GM12878 (cell line): ENCODE data around the gene SPATA16.

Source experiments
- EZH2 ChIP-seq: IDR thresholded peaks from 2 replicates; pipeline ENCODE4 v1.6.1; 2012; ENCODE audit warnings: low read depth, mild to moderate bottlenecking, control low read depth, inconsistent platforms, low read length, borderline replicate concordance; ENCODE audit not compliant: control insufficient read depth
- MTA3 ChIP-seq: IDR thresholded peaks from 2 replicates; pipeline ENCODE4 v1.6.1; 2012; ENCODE audit warnings: low read length, inconsistent platforms, borderline replicate concordance
- POLR2AphosphoS2 ChIP-seq: IDR thresholded peaks from 2 replicates; pipeline ENCODE4 v1.6.1; 2011; ENCODE audit warnings: low read depth, mild to moderate bottlenecking, low read length, improper control_type of control experiment, moderate library complexity
- POLR2AphosphoS5 ChIP-seq: IDR thresholded peaks from 2 replicates; pipeline ENCODE4 v1.6.1; 2011; ENCODE audit warnings: mild to moderate bottlenecking, low read length, inconsistent platforms
- TF ChIP-seq, protein P1 (sequence below): fragments of 450-650 bp; IDR thresholded peaks from 2 replicates; pipeline ENCODE4 v1.6.1; 2014; ENCODE audit warnings: mild to moderate bottlenecking
- TF ChIP-seq, protein P2 (sequence below): IDR thresholded peaks from 2 replicates; pipeline ENCODE4 v1.6.1; 2011; ENCODE audit warnings: low read depth, low read length, improper control_type of control experiment, borderline replicate concordance
- TF ChIP-seq, protein P3 (sequence below), 3 experiments: IDR thresholded peaks in 2 of 3; conservative IDR thresholded peaks in 1 of 3; 2 replicates each; pipeline ENCODE4 v1.5.1; 2011; ENCODE audit warnings: low read depth in 3 of 3, low read length in 3 of 3, mild to moderate bottlenecking in 3 of 3, control low read depth in 2 of 3, moderate library complexity in 2 of 3, inconsistent platforms in 1 of 3, mixed read lengths in 1 of 3; ENCODE audit not compliant: control insufficient read depth in 2 of 3, insufficient read depth in 1 of 3; ENCODE audit errors: extremely low read depth in 1 of 3

DNA sequence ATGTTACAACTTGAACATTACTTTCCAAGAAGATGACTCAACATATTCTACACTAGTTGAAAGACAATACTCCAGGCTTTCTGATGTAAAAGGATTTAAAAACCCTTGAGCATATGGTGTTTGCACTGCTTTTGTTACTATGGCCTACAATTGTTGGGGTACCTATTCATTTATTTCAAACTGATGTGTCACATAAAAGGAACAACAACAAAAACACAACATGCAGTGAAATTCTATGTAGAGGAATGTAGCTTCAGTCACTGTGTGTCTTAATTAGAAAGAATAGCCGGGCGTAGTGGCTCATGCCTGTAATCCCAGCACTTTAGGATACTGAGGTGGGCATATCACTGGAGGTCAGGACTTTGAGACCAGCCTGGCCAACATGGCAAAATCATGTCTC is 1.6 kb downstream of the SPATA16 start:
- TF ChIP-seq, protein P1, sequence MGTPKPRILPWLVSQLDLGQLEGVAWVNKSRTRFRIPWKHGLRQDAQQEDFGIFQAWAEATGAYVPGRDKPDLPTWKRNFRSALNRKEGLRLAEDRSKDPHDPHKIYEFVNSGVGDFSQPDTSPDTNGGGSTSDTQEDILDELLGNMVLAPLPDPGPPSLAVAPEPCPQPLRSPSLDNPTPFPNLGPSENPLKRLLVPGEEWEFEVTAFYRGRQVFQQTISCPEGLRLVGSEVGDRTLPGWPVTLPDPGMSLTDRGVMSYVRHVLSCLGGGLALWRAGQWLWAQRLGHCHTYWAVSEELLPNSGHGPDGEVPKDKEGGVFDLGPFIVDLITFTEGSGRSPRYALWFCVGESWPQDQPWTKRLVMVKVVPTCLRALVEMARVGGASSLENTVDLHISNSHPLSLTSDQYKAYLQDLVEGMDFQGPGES, result no peak
- TF ChIP-seq, protein P2, sequence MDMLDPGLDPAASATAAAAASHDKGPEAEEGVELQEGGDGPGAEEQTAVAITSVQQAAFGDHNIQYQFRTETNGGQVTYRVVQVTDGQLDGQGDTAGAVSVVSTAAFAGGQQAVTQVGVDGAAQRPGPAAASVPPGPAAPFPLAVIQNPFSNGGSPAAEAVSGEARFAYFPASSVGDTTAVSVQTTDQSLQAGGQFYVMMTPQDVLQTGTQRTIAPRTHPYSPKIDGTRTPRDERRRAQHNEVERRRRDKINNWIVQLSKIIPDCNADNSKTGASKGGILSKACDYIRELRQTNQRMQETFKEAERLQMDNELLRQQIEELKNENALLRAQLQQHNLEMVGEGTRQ, result no peak
- TF ChIP-seq POLR2AphosphoS2, result no peak
- no peak for TF ChIP-seq EZH2
- no peak for TF ChIP-seq POLR2AphosphoS5
- TF ChIP-seq, protein P3, sequence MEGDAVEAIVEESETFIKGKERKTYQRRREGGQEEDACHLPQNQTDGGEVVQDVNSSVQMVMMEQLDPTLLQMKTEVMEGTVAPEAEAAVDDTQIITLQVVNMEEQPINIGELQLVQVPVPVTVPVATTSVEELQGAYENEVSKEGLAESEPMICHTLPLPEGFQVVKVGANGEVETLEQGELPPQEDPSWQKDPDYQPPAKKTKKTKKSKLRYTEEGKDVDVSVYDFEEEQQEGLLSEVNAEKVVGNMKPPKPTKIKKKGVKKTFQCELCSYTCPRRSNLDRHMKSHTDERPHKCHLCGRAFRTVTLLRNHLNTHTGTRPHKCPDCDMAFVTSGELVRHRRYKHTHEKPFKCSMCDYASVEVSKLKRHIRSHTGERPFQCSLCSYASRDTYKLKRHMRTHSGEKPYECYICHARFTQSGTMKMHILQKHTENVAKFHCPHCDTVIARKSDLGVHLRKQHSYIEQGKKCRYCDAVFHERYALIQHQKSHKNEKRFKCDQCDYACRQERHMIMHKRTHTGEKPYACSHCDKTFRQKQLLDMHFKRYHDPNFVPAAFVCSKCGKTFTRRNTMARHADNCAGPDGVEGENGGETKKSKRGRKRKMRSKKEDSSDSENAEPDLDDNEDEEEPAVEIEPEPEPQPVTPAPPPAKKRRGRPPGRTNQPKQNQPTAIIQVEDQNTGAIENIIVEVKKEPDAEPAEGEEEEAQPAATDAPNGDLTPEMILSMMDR (IDR thresholded peaks at IDR 0.05 in 2 of 3, conservative IDR thresholded peaks at IDR 0.05 in 1 of 3; ENCODE audit: control insufficient read depth in 2 of 3, extremely low read depth in 1 of 3, insufficient read depth in 1 of 3, low read depth in 3 of 3, low read length in 3 of 3), result no peak
- TF ChIP-seq MTA3, result no peak
